ENCODE data around the gene ENTPD7.

GRCh38 chr10:99628923-99629624, 30.2 kb upstream of the ENTPD7 start:
- TF ChIP-seq NFIC (IDR thresholded peaks at IDR 0.05) (no peak), EP300 (IDR thresholded peaks at IDR 0.05; ENCODE audit: borderline replicate concordance) (no peak), CEBPB (IDR thresholded peaks at IDR 0.05) (no peak), ZBTB7A (IDR thresholded peaks at IDR 0.05; ENCODE audit: low read depth) (no peak), TEAD4 (IDR thresholded peaks at IDR 0.05) (no peak)

Measured in Ishikawa (cell line).